WTC11 (cell line): Measurements from ENCODE around the gene GALNT2.

ENCODE experiments used
- ATF3 ChIP-seq: sonication (generic); formaldehyde crosslinking; conservative IDR thresholded peaks from 2 replicates; pipeline ENCODE4 v1.8.1; 2022; ENCODE audit warnings: mild to moderate bottlenecking, missing genetic modification reagents
- CTCF ChIP-seq: fragments of 200-600 bp; IDR thresholded peaks from 2 replicates; pipeline ENCODE4 v1.8.0; 2022; ENCODE audit warnings: antibody characterized with exemption
- ETV6 ChIP-seq: sonication (generic); formaldehyde crosslinking; IDR thresholded peaks from 2 replicates; pipeline ENCODE4 v1.8.1; 2022; ENCODE audit warnings: mild to moderate bottlenecking, missing genetic modification reagents
- KAT7 ChIP-seq: sonication (generic); formaldehyde crosslinking; IDR thresholded peaks from 2 replicates; pipeline ENCODE4 v1.8.1; 2023; ENCODE audit warnings: missing genetic modification reagents, mild to moderate bottlenecking, borderline replicate concordance
- MLX ChIP-seq: sonication (generic); formaldehyde crosslinking; IDR thresholded peaks from 2 replicates; pipeline ENCODE4 v1.8.1; 2023; ENCODE audit warnings: mild to moderate bottlenecking, missing genetic modification reagents, moderate library complexity
- MXD4 ChIP-seq: fragments of 250-450 bp; sonication (Bioruptor Pico); IDR thresholded peaks from 2 replicates; pipeline ENCODE4 v1.8.0; 2021; ENCODE audit warnings: mild to moderate bottlenecking, moderate library complexity, borderline replicate concordance
- RELA ChIP-seq: sonication (generic); formaldehyde crosslinking; IDR thresholded peaks from 2 replicates; pipeline ENCODE4 v1.8.1; 2022; ENCODE audit warnings: missing genetic modification reagents, mild to moderate bottlenecking, borderline replicate concordance
- TEAD4 ChIP-seq: sonication (generic); formaldehyde crosslinking; IDR thresholded peaks from 2 replicates; pipeline ENCODE4 v1.8.0; 2022; ENCODE audit warnings: mild to moderate bottlenecking, missing genetic modification reagents
- USF2 ChIP-seq: sonication (generic); formaldehyde crosslinking; IDR thresholded peaks from 2 replicates; pipeline ENCODE4 v1.8.1; 2023; ENCODE audit warnings: mild to moderate bottlenecking, missing genetic modification reagents, moderate library complexity
- TF ChIP-seq, protein P1 (sequence below): sonication (generic); formaldehyde crosslinking; conservative IDR thresholded peaks from 2 replicates; pipeline ENCODE4 v1.8.1; 2023; ENCODE audit warnings: mild to moderate bottlenecking, low read depth, missing genetic modification reagents, moderate library complexity
- TF ChIP-seq, protein P2 (sequence below): sonication (generic); formaldehyde crosslinking; IDR thresholded peaks from 2 replicates; pipeline ENCODE4 v1.8.0; 2022; ENCODE audit warnings: mild to moderate bottlenecking, missing genetic modification reagents
- TF ChIP-seq, protein P3 (sequence below): sonication (generic); formaldehyde crosslinking; IDR thresholded peaks from 2 replicates; pipeline ENCODE4 v1.8.1; 2023; ENCODE audit warnings: mild to moderate bottlenecking, missing genetic modification reagents
- TF ChIP-seq, protein P4 (sequence below): sonication (generic); formaldehyde crosslinking; IDR thresholded peaks from 2 replicates; pipeline ENCODE4 v1.8.0; 2022; ENCODE audit warnings: mild to moderate bottlenecking, missing genetic modification reagents

GRCh38 chr1:230286890-230287269 lies 219.8 kb downstream of the GALNT2 start:
- TF ChIP-seq MLX (CRISPR knock-in tag): no peak
- TF ChIP-seq KAT7 (CRISPR knock-in tag): no peak
- no peak for TF ChIP-seq CTCF
- TF ChIP-seq, protein P1, sequence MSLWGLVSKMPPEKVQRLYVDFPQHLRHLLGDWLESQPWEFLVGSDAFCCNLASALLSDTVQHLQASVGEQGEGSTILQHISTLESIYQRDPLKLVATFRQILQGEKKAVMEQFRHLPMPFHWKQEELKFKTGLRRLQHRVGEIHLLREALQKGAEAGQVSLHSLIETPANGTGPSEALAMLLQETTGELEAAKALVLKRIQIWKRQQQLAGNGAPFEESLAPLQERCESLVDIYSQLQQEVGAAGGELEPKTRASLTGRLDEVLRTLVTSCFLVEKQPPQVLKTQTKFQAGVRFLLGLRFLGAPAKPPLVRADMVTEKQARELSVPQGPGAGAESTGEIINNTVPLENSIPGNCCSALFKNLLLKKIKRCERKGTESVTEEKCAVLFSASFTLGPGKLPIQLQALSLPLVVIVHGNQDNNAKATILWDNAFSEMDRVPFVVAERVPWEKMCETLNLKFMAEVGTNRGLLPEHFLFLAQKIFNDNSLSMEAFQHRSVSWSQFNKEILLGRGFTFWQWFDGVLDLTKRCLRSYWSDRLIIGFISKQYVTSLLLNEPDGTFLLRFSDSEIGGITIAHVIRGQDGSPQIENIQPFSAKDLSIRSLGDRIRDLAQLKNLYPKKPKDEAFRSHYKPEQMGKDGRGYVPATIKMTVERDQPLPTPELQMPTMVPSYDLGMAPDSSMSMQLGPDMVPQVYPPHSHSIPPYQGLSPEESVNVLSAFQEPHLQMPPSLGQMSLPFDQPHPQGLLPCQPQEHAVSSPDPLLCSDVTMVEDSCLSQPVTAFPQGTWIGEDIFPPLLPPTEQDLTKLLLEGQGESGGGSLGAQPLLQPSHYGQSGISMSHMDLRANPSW: no peak
- TF ChIP-seq, protein P2, sequence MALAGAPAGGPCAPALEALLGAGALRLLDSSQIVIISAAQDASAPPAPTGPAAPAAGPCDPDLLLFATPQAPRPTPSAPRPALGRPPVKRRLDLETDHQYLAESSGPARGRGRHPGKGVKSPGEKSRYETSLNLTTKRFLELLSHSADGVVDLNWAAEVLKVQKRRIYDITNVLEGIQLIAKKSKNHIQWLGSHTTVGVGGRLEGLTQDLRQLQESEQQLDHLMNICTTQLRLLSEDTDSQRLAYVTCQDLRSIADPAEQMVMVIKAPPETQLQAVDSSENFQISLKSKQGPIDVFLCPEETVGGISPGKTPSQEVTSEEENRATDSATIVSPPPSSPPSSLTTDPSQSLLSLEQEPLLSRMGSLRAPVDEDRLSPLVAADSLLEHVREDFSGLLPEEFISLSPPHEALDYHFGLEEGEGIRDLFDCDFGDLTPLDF: no peak
- TF ChIP-seq USF2 (CRISPR knock-in tag): no peak
- TF ChIP-seq MXD4 (CRISPR knock-in tag): no peak
- TF ChIP-seq, protein P3, sequence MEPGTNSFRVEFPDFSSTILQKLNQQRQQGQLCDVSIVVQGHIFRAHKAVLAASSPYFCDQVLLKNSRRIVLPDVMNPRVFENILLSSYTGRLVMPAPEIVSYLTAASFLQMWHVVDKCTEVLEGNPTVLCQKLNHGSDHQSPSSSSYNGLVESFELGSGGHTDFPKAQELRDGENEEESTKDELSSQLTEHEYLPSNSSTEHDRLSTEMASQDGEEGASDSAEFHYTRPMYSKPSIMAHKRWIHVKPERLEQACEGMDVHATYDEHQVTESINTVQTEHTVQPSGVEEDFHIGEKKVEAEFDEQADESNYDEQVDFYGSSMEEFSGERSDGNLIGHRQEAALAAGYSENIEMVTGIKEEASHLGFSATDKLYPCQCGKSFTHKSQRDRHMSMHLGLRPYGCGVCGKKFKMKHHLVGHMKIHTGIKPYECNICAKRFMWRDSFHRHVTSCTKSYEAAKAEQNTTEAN (CRISPR knock-in tag): no peak
- TF ChIP-seq ETV6 (CRISPR knock-in tag): no peak
- no peak for TF ChIP-seq RELA (CRISPR knock-in tag)
- TF ChIP-seq, protein P4, sequence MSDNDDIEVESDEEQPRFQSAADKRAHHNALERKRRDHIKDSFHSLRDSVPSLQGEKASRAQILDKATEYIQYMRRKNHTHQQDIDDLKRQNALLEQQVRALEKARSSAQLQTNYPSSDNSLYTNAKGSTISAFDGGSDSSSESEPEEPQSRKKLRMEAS (CRISPR knock-in tag): no peak
- no peak for TF ChIP-seq TEAD4 (CRISPR knock-in tag)
- no peak for TF ChIP-seq ATF3
